ENCODE results near the gene UHRF1.

Gene UHRF1

GRCh38 chr19:4976401-4977298 is 67.3 kb downstream of the UHRF1 start:
- DNase-seq (ENCODE audit: low read depth), result peak; percentile 89
- H3K4me3 ChIP-seq (ENCODE audit: low read depth, low read length), result no peak overlapping the region
- peak; percentile 43 for TF ChIP-seq CTCF (IDR thresholded peaks at IDR 0.05; ENCODE audit: control insufficient read depth, extremely low read depth, insufficient read depth)

GRCh38 chr19:4977299-4978174 is 68.2 kb downstream of the UHRF1 start:
- no peak overlapping the region for H3K4me3 ChIP-seq (ENCODE audit: low read depth, low read length)
- no peak for DNase-seq (ENCODE audit: low read depth)
- TF ChIP-seq CTCF (IDR thresholded peaks at IDR 0.05; ENCODE audit: control insufficient read depth, extremely low read depth, insufficient read depth), result no peak

- DNase-seq (ENCODE audit: low read depth), result no peak
- H3K4me3 ChIP-seq (ENCODE audit: low read depth, low read length), result no peak overlapping the region
- no peak for TF ChIP-seq CTCF (IDR thresholded peaks at IDR 0.05; ENCODE audit: control insufficient read depth, extremely low read depth, insufficient read depth)
Observed at GRCh38 chr19:4979211-4979807, 70.0 kb downstream of the UHRF1 start.

- H3K4me3 ChIP-seq (ENCODE audit: low read depth, low read length), result no peak overlapping the region
- TF ChIP-seq CTCF (IDR thresholded peaks at IDR 0.05; ENCODE audit: control insufficient read depth, extremely low read depth, insufficient read depth), result no peak
- no peak for DNase-seq (ENCODE audit: low read depth)
Observed at GRCh38 chr19:4980067-4980466, 70.8 kb downstream of the UHRF1 start.

- DNase-seq (ENCODE audit: low read depth), result no peak
- no peak for TF ChIP-seq CTCF (IDR thresholded peaks at IDR 0.05; ENCODE audit: control insufficient read depth, extremely low read depth, insufficient read depth)
- no peak overlapping the region for H3K4me3 ChIP-seq (ENCODE audit: low read depth, low read length)
Observed at GRCh38 chr19:4980838-4981680, 71.8 kb downstream of the UHRF1 start.

- no peak overlapping the region for H3K4me3 ChIP-seq (ENCODE audit: low read depth, low read length)
- no peak for DNase-seq (ENCODE audit: low read depth)
- TF ChIP-seq CTCF (IDR thresholded peaks at IDR 0.05; ENCODE audit: control insufficient read depth, extremely low read depth, insufficient read depth), result no peak
Observed at GRCh38 chr19:4981681-4981958, 72.3 kb downstream of the UHRF1 start.

Data from LNCaP clone FGC (cell line).